Activated CD4-positive, alpha-beta T cell treated with anti-CD3 and anti-CD28 coated beads, Interleukin-2, Interleukin-6, amounts not matched to agents 100 ng/mL and 50 ng/mL, durations not matched to agents 16 hours and 8 hours (primary cell): ENCODE results near the gene PEX14.

Experiments used
- DNase-seq: peaks from one replicate; pipeline ENCODE4 v3.0.0-alpha.2; 2020

The PEX14 gene

GRCh38 chr1:10623686-10624145 lies 149.0 kb downstream of the PEX14 start:
- DNase-seq, result no peak

- no peak for DNase-seq
Measured at GRCh38 chr1:10624256-10625050, 149.7 kb downstream of the PEX14 start.

DNA sequence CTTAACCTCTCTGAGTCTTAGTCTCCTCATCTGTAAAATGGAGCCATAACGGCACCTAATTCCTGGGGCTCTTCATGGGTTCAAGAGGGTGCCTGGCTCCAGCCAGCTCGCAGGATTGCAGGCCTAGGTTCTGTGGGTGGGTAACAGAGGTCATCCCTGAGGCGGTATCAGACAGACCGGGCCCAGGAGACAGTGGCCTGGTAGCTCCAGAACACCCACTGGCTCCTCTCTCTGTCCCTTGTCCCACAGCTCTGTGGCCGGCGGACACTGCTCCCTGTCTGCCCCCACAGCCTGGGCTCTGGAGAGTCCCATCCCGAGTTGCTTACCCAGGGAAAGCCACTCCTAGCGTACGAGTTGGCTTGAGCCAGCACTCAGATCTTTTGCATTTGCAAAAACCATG lies 150.3 kb downstream of the PEX14 start:
- DNase-seq, result no peak

- no peak for DNase-seq
Measured at GRCh38 chr1:10625554-10625953, 150.8 kb downstream of the PEX14 start.

GRCh38 chr1:10626131-10626731 lies 151.5 kb downstream of the PEX14 start:
- no peak for DNase-seq

- DNase-seq, result no peak
Measured at GRCh38 chr1:10626791-10627410, 152.2 kb downstream of the PEX14 start.

DNA sequence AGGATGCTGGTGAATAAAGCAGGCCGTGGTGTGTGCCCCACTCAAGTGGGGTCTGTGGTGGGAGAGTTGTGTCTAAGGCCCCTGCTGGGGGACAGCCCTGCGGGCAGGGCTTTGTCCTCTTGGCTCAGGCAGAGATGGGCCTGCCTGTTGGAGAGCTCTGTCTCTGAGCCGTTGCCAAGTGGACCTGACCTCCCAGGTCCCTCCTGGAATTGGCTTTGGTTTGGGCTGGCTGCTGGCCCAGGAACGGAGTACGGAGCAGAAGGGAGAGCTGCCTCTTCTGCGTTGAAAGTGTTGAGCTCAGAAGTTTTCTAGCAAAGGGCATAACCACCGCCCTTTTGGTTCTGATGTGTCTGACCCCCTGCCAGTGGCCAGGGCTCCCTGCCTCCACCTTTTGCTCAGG lies 153.9 kb downstream of the PEX14 start:
- DNase-seq, result no peak

- DNase-seq, result no peak
Measured at GRCh38 chr1:10629091-10629815, 154.5 kb downstream of the PEX14 start.

GRCh38 chr1:10629816-10630571 lies 155.2 kb downstream of the PEX14 start:
- no peak for DNase-seq

DNA sequence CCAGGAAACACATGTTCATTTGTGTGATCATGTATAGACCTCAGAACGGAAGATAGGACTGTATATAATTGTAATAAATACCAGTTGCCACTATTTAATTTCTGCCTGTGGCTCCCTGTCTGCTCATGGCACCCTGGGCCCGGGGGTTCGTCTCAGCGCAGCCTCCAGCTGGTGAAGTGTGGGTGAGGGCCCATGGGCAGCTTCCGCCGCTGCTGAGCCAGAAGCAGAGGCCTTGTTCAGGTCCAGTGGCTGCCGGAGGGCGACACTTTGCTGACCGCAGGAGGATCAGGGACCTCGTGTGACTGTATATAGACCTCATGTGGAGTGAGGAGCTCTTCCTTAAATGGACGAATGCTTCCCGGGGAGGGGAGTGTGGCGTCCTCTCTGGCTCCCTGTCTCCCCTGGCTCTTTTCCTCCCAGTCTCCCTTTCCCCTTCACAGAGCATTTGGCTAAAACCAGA lies 155.9 kb downstream of the PEX14 start:
- DNase-seq, result no peak

GRCh38 chr1:10631121-10631810 lies 156.5 kb downstream of the PEX14 start:
- no peak for DNase-seq

DNA sequence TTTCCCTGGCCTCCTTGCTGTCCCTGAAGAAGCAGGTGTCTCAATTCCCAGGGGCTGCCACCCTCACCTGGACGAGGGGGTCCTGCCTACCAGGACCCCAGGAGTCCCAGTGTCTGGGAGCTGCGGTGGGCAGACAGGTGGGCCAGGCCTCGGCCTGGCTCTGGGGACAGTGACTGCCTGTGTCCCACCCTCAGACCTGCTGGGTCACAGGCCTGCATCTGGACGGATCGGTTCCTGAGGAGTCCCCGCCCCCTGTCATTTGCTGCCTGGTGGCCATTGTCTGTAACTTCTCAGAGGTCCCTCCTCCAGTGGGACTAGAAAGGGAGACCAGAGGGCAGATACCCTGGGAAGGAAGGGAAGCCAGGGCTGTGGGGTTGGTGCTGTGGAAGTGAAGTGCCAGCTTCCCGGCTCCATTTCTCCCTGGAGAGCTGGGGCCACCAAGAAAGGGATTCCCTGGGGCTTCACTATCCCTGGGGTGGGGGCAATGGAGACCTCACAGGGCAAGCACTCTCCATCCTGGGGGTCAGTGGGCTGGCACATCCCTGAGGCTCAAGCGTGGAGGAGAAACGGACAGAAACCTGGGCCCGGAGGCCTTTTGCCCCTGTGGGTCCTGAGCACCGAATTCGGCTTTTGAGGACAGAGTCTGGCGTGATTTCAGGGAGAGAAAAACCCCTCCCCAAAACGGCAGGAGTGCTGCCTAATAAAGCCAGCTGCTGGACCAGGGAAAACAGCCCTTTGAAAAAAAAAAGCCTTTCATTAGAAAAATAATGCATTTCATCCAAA lies 157.3 kb downstream of the PEX14 start:
- no peak for DNase-seq

DNA sequence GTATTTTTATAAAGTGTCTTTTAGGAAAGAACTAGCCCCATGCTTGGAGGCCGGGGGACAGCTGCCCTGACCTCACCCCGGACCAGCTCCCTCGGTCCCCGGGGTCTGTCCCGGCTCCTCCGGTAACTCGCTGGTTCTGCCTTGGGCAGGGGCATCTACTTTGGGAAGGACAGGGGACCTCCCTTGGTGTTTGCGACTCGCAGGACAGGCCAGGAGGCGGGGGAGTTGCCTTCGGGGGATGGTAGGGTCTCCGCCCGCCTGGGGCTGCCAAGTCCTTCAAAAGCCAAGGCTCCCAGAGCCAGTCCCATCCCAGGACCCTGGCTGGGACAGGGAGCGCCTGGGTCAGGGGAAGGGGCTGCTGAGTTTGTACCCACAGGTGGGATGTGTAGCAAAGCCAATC lies 157.9 kb downstream of the PEX14 start:
- no peak for DNase-seq

GRCh38 chr1:10633416-10633815 lies 158.7 kb downstream of the PEX14 start:
- no peak for DNase-seq

DNA sequence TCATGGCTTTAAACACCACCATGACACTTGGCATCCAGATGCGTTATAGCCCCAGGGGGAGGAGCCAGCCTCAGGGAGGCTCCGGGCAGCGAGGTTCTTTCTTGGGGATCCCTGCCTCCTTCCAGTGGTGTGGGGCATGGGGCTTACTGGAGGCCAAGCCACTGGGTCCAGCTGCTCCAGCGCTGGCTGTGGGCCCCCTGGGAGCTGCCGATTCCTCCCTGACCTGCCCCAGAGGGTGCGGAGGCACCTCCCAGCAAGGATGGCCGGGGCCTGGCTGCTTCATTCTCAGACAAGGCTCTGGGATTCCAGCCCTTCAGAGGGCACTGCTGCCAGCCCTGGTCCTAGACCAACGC lies 159.3 kb downstream of the PEX14 start:
- no peak for DNase-seq

DNA sequence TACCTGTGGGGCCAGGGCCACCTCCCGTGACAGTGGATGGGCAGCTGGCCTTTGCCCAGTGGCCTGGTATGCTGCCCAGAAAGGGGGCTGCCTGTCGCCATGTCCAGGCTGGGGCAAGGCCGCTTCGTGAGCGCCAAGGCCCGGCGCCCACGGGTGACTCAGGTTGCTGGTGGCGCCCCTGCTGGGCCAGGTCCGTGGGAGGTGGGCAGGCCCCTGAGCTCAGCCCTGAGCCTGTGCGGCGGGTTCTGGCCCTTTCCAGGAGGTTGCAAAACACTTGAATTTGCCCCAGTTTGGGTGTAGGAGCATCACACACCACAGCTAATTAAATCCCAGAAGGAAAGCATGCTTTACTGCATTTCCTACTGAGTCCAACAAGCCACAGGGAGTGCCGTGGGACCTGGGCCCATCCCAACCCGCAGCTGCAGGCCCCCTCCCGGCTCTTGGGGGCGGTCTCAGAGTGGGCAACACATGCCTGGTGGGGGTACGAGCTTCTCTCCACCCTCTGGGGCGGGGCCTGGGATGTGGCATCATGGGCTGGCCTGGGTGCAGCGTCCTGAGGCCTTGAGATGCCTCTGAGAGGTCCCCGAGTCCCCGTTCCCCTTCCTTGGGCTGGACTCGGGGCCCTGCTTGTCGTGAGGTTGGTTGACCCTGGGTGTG lies 159.8 kb downstream of the PEX14 start:
- DNase-seq, result no peak

DNA sequence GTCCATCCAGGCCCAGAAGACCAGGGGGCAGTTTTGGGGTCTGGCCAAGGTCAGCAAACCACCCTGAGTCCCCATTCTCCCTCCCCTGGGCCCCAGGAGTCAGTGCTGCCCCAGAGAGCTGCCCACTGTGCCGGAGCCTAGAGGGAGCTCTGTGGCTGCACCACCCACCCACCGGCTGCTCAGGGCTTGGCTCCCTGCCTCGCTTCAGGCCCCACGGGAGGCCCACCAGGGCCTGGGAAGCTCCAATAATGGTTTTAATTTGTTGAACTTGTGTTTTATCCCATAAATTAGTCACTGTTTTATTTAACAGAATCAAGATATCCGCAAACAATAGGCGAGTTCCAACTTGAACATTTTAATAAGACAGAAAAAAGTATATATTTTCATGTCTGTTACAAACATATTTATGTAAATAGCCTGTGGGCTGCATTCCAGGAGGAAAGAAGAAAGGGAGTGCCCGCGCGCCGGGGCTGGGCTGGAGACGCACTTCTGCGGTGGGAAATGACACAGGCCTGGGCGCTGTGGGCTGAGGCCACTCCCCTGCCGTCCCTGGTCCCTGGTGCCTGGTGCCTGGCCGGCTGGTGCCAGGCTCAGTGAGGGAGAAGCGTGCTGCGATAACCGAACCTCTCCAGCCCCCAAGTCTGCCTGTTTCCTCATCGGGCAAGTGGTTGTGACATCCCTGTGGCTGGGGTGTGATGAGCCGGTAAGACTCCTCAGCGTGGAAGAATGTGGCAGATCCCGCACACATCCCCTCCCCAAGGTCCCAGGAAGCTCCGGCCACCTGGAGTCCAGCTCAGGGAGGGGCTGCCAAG lies 160.5 kb downstream of the PEX14 start:
- no peak for DNase-seq

DNA sequence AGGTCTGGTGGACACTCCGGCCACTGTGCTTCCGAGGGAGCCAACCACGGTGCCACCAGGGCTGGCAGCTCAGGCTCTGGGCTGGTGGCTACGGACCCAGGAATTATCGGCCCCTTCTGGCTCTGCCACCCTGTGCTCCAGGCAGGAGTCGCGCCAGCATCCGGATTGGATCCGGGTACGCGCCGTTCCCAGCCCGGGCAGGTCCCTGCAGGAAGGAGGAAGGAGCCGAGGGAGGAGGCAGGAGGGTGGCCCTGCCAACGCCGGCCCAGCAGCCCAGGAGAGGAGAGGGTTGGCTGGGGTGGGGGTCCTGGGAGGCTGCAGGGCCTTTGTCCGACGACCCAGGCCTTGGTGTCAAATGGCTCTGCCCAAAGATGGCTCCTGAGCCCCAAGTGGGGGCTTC lies 161.2 kb downstream of the PEX14 start:
- DNase-seq, result no peak

GRCh38 chr1:10637400-10637799 lies 162.7 kb downstream of the PEX14 start:
- DNase-seq, result no peak
